ENCODE measurements around the gene SNX20.

DNA sequence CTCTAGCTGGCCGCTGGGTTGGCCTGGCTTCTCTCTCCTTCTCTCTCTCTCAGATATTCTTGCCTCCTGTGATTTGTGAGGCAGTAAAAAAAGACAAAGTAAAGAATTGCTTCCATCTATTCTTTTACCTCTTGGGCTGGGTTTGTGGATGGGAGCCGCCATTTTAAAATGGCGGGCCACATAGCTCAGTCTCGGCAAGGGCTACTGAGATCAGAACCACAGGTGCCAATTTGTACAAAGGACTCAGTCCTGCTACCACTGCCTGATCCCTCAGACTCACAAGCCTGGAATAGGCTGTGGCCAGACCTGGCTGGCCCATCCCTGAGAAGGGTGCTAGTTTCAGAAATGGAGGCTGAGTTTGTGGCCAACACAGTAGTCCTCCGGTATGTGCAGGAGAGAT lies 36.4 kb upstream of the SNX20 start:
- TF ChIP-seq POLR2AphosphoS5 (IDR thresholded peaks at IDR 0.05; ENCODE audit: low read depth, low read length): no peak
- TF ChIP-seq TAF1 (IDR thresholded peaks at IDR 0.05; ENCODE audit: borderline replicate concordance, insufficient read depth, low read length): no peak
- no peak for TF ChIP-seq FOXP2 (optimal IDR thresholded peaks at IDR 0.05; ENCODE audit: borderline replicate concordance, extremely low read depth, extremely low read length, insufficient read depth)
- TF ChIP-seq SIN3A (IDR thresholded peaks at IDR 0.05; ENCODE audit: borderline replicate concordance, insufficient read depth, low read length): no peak
- TF ChIP-seq, protein P1, sequence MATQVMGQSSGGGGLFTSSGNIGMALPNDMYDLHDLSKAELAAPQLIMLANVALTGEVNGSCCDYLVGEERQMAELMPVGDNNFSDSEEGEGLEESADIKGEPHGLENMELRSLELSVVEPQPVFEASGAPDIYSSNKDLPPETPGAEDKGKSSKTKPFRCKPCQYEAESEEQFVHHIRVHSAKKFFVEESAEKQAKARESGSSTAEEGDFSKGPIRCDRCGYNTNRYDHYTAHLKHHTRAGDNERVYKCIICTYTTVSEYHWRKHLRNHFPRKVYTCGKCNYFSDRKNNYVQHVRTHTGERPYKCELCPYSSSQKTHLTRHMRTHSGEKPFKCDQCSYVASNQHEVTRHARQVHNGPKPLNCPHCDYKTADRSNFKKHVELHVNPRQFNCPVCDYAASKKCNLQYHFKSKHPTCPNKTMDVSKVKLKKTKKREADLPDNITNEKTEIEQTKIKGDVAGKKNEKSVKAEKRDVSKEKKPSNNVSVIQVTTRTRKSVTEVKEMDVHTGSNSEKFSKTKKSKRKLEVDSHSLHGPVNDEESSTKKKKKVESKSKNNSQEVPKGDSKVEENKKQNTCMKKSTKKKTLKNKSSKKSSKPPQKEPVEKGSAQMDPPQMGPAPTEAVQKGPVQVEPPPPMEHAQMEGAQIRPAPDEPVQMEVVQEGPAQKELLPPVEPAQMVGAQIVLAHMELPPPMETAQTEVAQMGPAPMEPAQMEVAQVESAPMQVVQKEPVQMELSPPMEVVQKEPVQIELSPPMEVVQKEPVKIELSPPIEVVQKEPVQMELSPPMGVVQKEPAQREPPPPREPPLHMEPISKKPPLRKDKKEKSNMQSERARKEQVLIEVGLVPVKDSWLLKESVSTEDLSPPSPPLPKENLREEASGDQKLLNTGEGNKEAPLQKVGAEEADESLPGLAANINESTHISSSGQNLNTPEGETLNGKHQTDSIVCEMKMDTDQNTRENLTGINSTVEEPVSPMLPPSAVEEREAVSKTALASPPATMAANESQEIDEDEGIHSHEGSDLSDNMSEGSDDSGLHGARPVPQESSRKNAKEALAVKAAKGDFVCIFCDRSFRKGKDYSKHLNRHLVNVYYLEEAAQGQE (IDR thresholded peaks at IDR 0.05; ENCODE audit: insufficient read depth in 1 of 2, low read depth in 2 of 2, low read length in 2 of 2): no peak

Data from PFSK-1 (cell line).